NCI-H82 (cell line): ENCODE data around the gene ENTHD1.
"Not testable (repeated sequence)": the region's sequence is repeated elsewhere in the genome, so short reads cannot be mapped to it uniquely, and the experiment has no call there.

Source experiments
- DNase-seq: peaks from one replicate; lab custom pipeline; 2025; lab: John Stamatoyannopoulos, UW

Gene ENTHD1

GRCh38 chr22:39924286-39924685 is 30.7 kb upstream of the ENTHD1 start:
- no peak for DNase-seq

GRCh38 chr22:39923696-39924095 is 30.1 kb upstream of the ENTHD1 start:
- no peak for DNase-seq

GRCh38 chr22:39920134-39920743 is 26.7 kb upstream of the ENTHD1 start:
- no peak for DNase-seq

GRCh38 chr22:39917776-39918495 is 24.4 kb upstream of the ENTHD1 start:
- no peak for DNase-seq

- DNase-seq: peak; percentile 71
Observed at GRCh38 chr22:39917197-39917643, 23.7 kb upstream of the ENTHD1 start.

GRCh38 chr22:39916496-39916895 is 22.9 kb upstream of the ENTHD1 start:
- no peak for DNase-seq

- no peak for DNase-seq
Observed at GRCh38 chr22:39915295-39915726, 21.8 kb upstream of the ENTHD1 start.

GRCh38 chr22:39914584-39914983 is 21.0 kb upstream of the ENTHD1 start:
- peak; percentile 81 for DNase-seq

- DNase-seq: peak; percentile 91
Observed at GRCh38 chr22:39913886-39914285, 20.3 kb upstream of the ENTHD1 start.

- DNase-seq: peak; percentile 86
Observed at GRCh38 chr22:39913321-39913720, 19.8 kb upstream of the ENTHD1 start.

- DNase-seq: no peak
Observed at GRCh38 chr22:39910876-39911613, 17.5 kb upstream of the ENTHD1 start.

GRCh38 chr22:39908737-39909136 is 15.2 kb upstream of the ENTHD1 start:
- DNase-seq: no peak

GRCh38 chr22:39908136-39908535 is 14.6 kb upstream of the ENTHD1 start:
- DNase-seq: no peak

- DNase-seq: no peak
Observed at GRCh38 chr22:39907605-39908097, 14.1 kb upstream of the ENTHD1 start.

GRCh38 chr22:39907047-39907446 is 13.5 kb upstream of the ENTHD1 start:
- DNase-seq: no peak

GRCh38 chr22:39906207-39906606 is 12.6 kb upstream of the ENTHD1 start:
- DNase-seq: no peak

GRCh38 chr22:39905687-39906086 is 12.1 kb upstream of the ENTHD1 start:
- DNase-seq: no peak

GRCh38 chr22:39904862-39905261 is 11.3 kb upstream of the ENTHD1 start:
- DNase-seq: no peak

- DNase-seq: not testable (repeated sequence)
Observed at GRCh38 chr22:39904024-39904423, 10.5 kb upstream of the ENTHD1 start.

- DNase-seq: no peak
Observed at GRCh38 chr22:39901565-39902146, 8.1 kb upstream of the ENTHD1 start.

- DNase-seq: no peak
Observed at GRCh38 chr22:39900306-39901227, 7.0 kb upstream of the ENTHD1 start, which contains the start of gene GRAP2. TSS of gene GRAP2 (plus strand) at chr22:39901084. CDS start at chr22:39947107, 46,023 bp downstream.
